GM12878 (cell line): ENCODE data around the gene KLRK1. TPM values are rescaled to one million over a fixed set of nuclear protein-coding genes. Genes with fewer than 3 reads are reported as not detected.

Experiments
- ATAC-seq: fragments of 200-7000 bp; cut with Tn5 transposase; 3 replicates; pipeline ENCODE4 v1.9.1; 2020; ENCODE audit warnings: mild to moderate bottlenecking, moderate library complexity
- BruUV-seq: library from RNA; stranded (reverse); fragments of 400-500 nt; replicated peaks from 2 replicates; lab custom pipeline; 2021; lab: Mats Ljungman, UMichigan
- CTCF ChIA-PET: fragments of 300-600 bp; sonication (Branson Sonifier 250); formaldehyde crosslinking; extraction: SDS; loops from one replicate; lab custom pipeline; 2021; ENCODE audit warnings: inconsistent platforms; lab: Yijun Ruan, JAX
- POLR2A ChIA-PET: fragments of 350-600 bp; formaldehyde crosslinking; extraction: SDS; loops from one replicate; lab custom pipeline; 2021; ENCODE audit warnings: inconsistent platforms; lab: Charles Lee
- RAD21 ChIA-PET: fragments of 300-600 bp; sonication (Branson Sonifier 250); formaldehyde crosslinking; loops from one replicate; lab custom pipeline; 2023; ENCODE audit warnings: antibody characterized with exemption; ENCODE audit not compliant: unreplicated experiment; lab: Charles Lee
- SMC1A ChIA-PET: fragments of 300-600 bp; sonication (Branson Sonifier 250); formaldehyde crosslinking; loops from one replicate; lab custom pipeline; 2023; ENCODE audit not compliant: unreplicated experiment, uncharacterized antibody; lab: Charles Lee
- DNase-seq: peaks from one replicate; pipeline ENCODE4 v3.0.0-alpha.2; 2011; ENCODE audit warnings: low read depth, low spot score
- FAIRE-seq: peaks from 3 replicates; lab custom pipeline; 2011; peaks lifted over from hg19 to GRCh38; lab: Jason Lieb, UNC
- H2AFZ ChIP-seq: 2 replicates; pipeline ENCODE4 v1.6.0; 2011; ENCODE audit warnings: low read depth, low read length, control low read depth; ENCODE audit not compliant: control insufficient read depth
- H3K27ac ChIP-seq: 2 replicates; pipeline ENCODE4 v1.5.1; 2011; ENCODE audit warnings: control low read depth; ENCODE audit not compliant: control insufficient read depth, insufficient read depth
- H3K27me3 ChIP-seq, 2 experiments: replicated peaks in 1 of 2; 2 replicates each; pipeline versions ENCODE4 v1.6.0 to v1.6.1; 2011; ENCODE audit warnings: low read length in 1 of 2; ENCODE audit not compliant: control insufficient read depth in 2 of 2, insufficient read depth in 2 of 2
- H3K36me3 ChIP-seq, 2 experiments: 2 replicates each; pipeline ENCODE4 v1.5.1; 2011; ENCODE audit warnings: low read length in 1 of 2; ENCODE audit not compliant: control insufficient read depth in 2 of 2, insufficient read depth in 2 of 2
- H3K4me1 ChIP-seq: 2 replicates; pipeline ENCODE4 v1.6.1; 2011; ENCODE audit warnings: mild to moderate bottlenecking, low read length, moderate library complexity, mixed read lengths; ENCODE audit not compliant: control insufficient read depth, insufficient read depth
- H3K4me2 ChIP-seq: 2 replicates; pipeline ENCODE4 v1.6.0; 2011; ENCODE audit warnings: control low read depth; ENCODE audit not compliant: control insufficient read depth, insufficient read depth
- H3K4me3 ChIP-seq: fragments of 200-600 bp; sonication (generic); 2 replicates; pipeline ENCODE4 v1.5.1; 2016
- H3K79me2 ChIP-seq: 2 replicates; pipeline ENCODE4 v1.6.0; 2011; ENCODE audit warnings: low read length; ENCODE audit not compliant: control insufficient read depth, insufficient read depth
- H3K9ac ChIP-seq: 2 replicates; pipeline ENCODE4 v1.8.0; 2011; ENCODE audit warnings: low read length, control low read depth, mixed read lengths; ENCODE audit not compliant: control insufficient read depth, insufficient read depth
- H3K9me3 ChIP-seq: replicated peaks from 3 replicates; pipeline ENCODE4 v1.5.1; 2011; ENCODE audit warnings: mild to moderate bottlenecking, low read length; ENCODE audit not compliant: control insufficient read depth, insufficient read depth
- H4K20me1 ChIP-seq: 2 replicates; pipeline ENCODE4 v1.6.0; 2011; ENCODE audit not compliant: control insufficient read depth, insufficient read depth
- BHLHE40 ChIP-seq, 2 experiments: fragments of 450-650 bp in 1 of 2; IDR thresholded peaks; 2 replicates each; pipeline ENCODE4 v1.6.1; 2011 to 2017; ENCODE audit warnings: low read depth in 2 of 2, borderline replicate concordance in 1 of 2, improper control_type of control experiment in 1 of 2, low read length in 1 of 2, mild to moderate bottlenecking in 1 of 2
- DPF2 ChIP-seq: fragments of 450-650 bp; IDR thresholded peaks from 2 replicates; pipeline ENCODE4 v1.6.1; 2017; ENCODE audit warnings: mild to moderate bottlenecking
- E2F8 ChIP-seq: fragments of 450-650 bp; IDR thresholded peaks from 2 replicates; pipeline ENCODE4 v1.6.1; 2018; ENCODE audit warnings: mild to moderate bottlenecking, low read depth, moderate library complexity; ENCODE audit not compliant: partially characterized antibody
- FOXK2 ChIP-seq: fragments of 450-650 bp; IDR thresholded peaks from 2 replicates; pipeline ENCODE4 v1.6.1; 2017; ENCODE audit warnings: mild to moderate bottlenecking, moderate library complexity
- HDGF ChIP-seq: fragments of 450-650 bp; IDR thresholded peaks from 2 replicates; pipeline ENCODE4 v1.6.1; 2016; ENCODE audit warnings: antibody characterized with exemption
- JUNB ChIP-seq: IDR thresholded peaks from 2 replicates; pipeline ENCODE4 v1.6.1; 2016; ENCODE audit warnings: antibody characterized with exemption, mild to moderate bottlenecking
- KDM1A ChIP-seq: fragments of 200-600 bp; sonication (generic); IDR thresholded peaks from 2 replicates; pipeline ENCODE4 v1.6.1; 2016; ENCODE audit warnings: borderline replicate concordance
- SMARCA5 ChIP-seq: fragments of 450-650 bp; IDR thresholded peaks from 2 replicates; pipeline ENCODE4 v1.6.1; 2017; ENCODE audit warnings: mild to moderate bottlenecking
- SREBF2 ChIP-seq: IDR thresholded peaks from 2 replicates; pipeline ENCODE4 v1.6.1; 2012; ENCODE audit warnings: mild to moderate bottlenecking, low read length
- SRF ChIP-seq, 2 experiments: IDR thresholded peaks; 2 replicates each; pipeline ENCODE4 v1.6.1; 2011; ENCODE audit warnings: low read depth in 2 of 2, low read length in 2 of 2, mild to moderate bottlenecking in 1 of 2, moderate library complexity in 1 of 2
- ZBTB40 ChIP-seq: fragments of 450-650 bp; IDR thresholded peaks from 2 replicates; pipeline ENCODE4 v1.6.1; 2016; ENCODE audit warnings: mild to moderate bottlenecking, moderate library complexity, borderline replicate concordance
- ZZZ3 ChIP-seq: IDR thresholded peaks from 2 replicates; pipeline ENCODE4 v1.6.1; 2011; ENCODE audit warnings: low read depth; ENCODE audit not compliant: control insufficient read depth, insufficient read length
- WGBS: methylation state at CpG from one replicate; pipeline ENCODE4 v1.1.6; 2016; ENCODE audit warnings: low lambda C conversion rate; ENCODE audit not compliant: insufficient replicate concordance, insufficient coverage; ENCODE audit errors: missing lambda C conversion rate; 5-methylcytosine and 5-hydroxymethylcytosine counted together
- in situ Hi-C: fragments of 300-500 bp; cut with MboI; formaldehyde crosslinking; loops from 9 replicates; pipeline ENCODE4 v1.14.3; 2018; ENCODE audit warnings: mixed read lengths
- intact Hi-C: fragments of 100-400 bp; cut with micrococcal nuclease; formaldehyde crosslinking; loops from one replicate; pipeline ENCODE4 v1.14.2; 2022; ENCODE audit not compliant: unreplicated experiment
- polyA plus RNA-seq, 11 experiments: library from polyadenylated mRNA; depleted of rRNA in 4 of 11; unstranded in 6 of 11; stranded (reverse) in 5 of 11; fragments of >200 nt; fragmentation: Nextera tagmentation in 4 of 11; fragmentation: Illumina TruSeq in 1 of 11; extraction: Ambion mirVana in 4 of 11; extraction: Trizol in 1 of 11; gene quantifications; 1 replicate in 1 of 11; 2 replicates in 10 of 11; pipeline versions ENCODE4 v1.2.1 to v1.2.3, GENCODE V29; 2011 to 2016; ENCODE audit warnings: inconsistent platforms in 2 of 11, missing spikeins in 2 of 11, low read depth in 1 of 11
- total RNA-seq, 4 experiments: library from RNA; depleted of rRNA in 3 of 4; stranded (reverse); fragments of >200 nt in 3 of 4; fragmentation: Illumina TruSeq in 1 of 4; extraction: Trizol in 1 of 4; gene quantifications; 2 replicates each; pipeline versions ENCODE4 v1.2.1 to v1.2.3, GENCODE V29; 2013 to 2021

KLRK1 gene
- total and polyA plus RNA-seq, 10 of the 15 experiments (the other 5 are each of a cell fraction or from before 2014, with no cell fraction given) = 0.27 to 2.0 (median 0.99) TPM

- H3K27me3 ChIP-seq = no peaks in the 10 kb centered on the region
- H2AFZ ChIP-seq = no peak overlapping the region
- no peaks in the 10 kb centered on the region for H4K20me1 ChIP-seq
- CTCF ChIA-PET = interaction anchor here (0.6 kb wide), 1 partner anchor 129 kb away, joined by 3 read pairs; no protein-coding TSS in a partner anchor
- 63% methylated on average over 5 of the region's 5 CpGs for WGBS
- DNase-seq = no peak
- peaks cover 7% of the 10 kb centered on the region; the same call in 1 of the 2 replicates for H3K4me1 ChIP-seq
- no peak overlapping the region for H3K9ac ChIP-seq
- TF ChIP-seq ZZZ3 = no peak
- TF ChIP-seq HDGF = no peak
- no peak for TF ChIP-seq JUNB
- TF ChIP-seq BHLHE40 (IDR thresholded peaks at IDR 0.05; ENCODE audit: borderline replicate concordance in 1 of 2, low read depth in 2 of 2, low read length in 1 of 2) = no peak
- no peak for TF ChIP-seq ZBTB40
- TF ChIP-seq KDM1A = no peak
- TF ChIP-seq SMARCA5 = no peak
- no peak for TF ChIP-seq DPF2
- TF ChIP-seq SRF (IDR thresholded peaks at IDR 0.05; ENCODE audit: low read depth in 2 of 2, low read length in 2 of 2) = no peak
- no peak for TF ChIP-seq FOXK2
- no peak for TF ChIP-seq SREBF2
- TF ChIP-seq E2F8 = no peak
- TF ChIP-seq, all 136 proteins: peak for 0
- Histone ChIP-seq H3K36me3 (no peaks in the 10 kb centered on the region), H3K79me2 (no peaks in the 10 kb centered on the region), H3K4me3 (no peak overlapping the region), H3K27ac (no peak overlapping the region), H3K9me3 (no peaks in the 10 kb centered on the region; the same call in 2 of the 3 replicates), H3K4me2 (no peak overlapping the region)
- RAD21 ChIA-PET = no interaction called here
- in situ Hi-C loops = no loop called here
- BruUV-seq = no TSS peak
- SMC1A ChIA-PET = no interaction called here
- ATAC-seq (no peak), FAIRE-seq (no peak)
- intact Hi-C loops = no loop called here
- POLR2A ChIA-PET = no interaction called here
Observed at GRCh38 chr12:10358131-10358530, 31.7 kb downstream of the KLRK1 start.
